Left lung (tissue), 10 donors: ENCODE measurements around the gene PKDCC. TPM values are rescaled to one million over a fixed set of nuclear protein-coding genes. Genes with fewer than 3 reads are reported as not detected.

Experiments used
- ATAC-seq: fragments of 200-7000 bp; cut with Tn5 transposase; one replicate; pipeline ENCODE4 v1.9.1; 2020; ENCODE audit warnings: moderate library complexity
- DNase-seq, 4 donors: peaks; one replicate each; pipeline ENCODE4 v3.0.0-alpha.2; 2013 to 2020
- H3K27ac ChIP-seq, 2 donors: fragments of 200-600 bp; sonication (generic) in 1 of 2; one replicate each; pipeline versions ENCODE4 v1.5.0 to v1.8.0; 2020 to 2021
- H3K27me3 ChIP-seq, 2 donors: fragments of 200-600 bp; sonication (generic) in 1 of 2; one replicate each; pipeline versions ENCODE4 v1.5.0 to v1.8.0; 2020 to 2021
- H3K36me3 ChIP-seq, 2 donors: fragments of 200-600 bp; sonication (generic) in 1 of 2; one replicate each; pipeline versions ENCODE4 v1.5.0 to v1.8.0; 2020 to 2021
- H3K4me1 ChIP-seq, 2 donors: fragments of 200-600 bp; one replicate each; pipeline ENCODE4 v1.8.0; 2021
- H3K4me3 ChIP-seq, 2 donors: fragments of 200-600 bp; sonication (generic) in 1 of 2; one replicate each; pipeline versions ENCODE4 v1.5.0 to v1.8.0; 2020 to 2021; ENCODE audit warnings: mild to moderate bottlenecking in 1 of 2
- H3K9me3 ChIP-seq, 2 donors: fragments of 200-600 bp; sonication (generic) in 1 of 2; one replicate each; pipeline versions ENCODE4 v1.5.0 to v1.8.0; 2020 to 2021
- intact Hi-C, 2 donors: fragments of 100-400 bp; cut with DNase I; formaldehyde crosslinking; loops; one replicate each; pipeline versions ENCODE4 v1.11.2 to v1.14.2; 2022
- polyA plus RNA-seq, 6 donors: library from polyadenylated mRNA; unstranded; fragments of 120-200 nt; gene quantifications; one replicate each; pipeline ENCODE4 v1.2.1, GENCODE V29; 2013; ENCODE audit not compliant: insufficient read length in 6 of 6
- total RNA-seq, 2 donors: library from RNA; stranded (reverse); fragmentation: NEBNext Ultra II Directional; extraction: Animal tissue kit (Norgen Biotek cat#: 25700); gene quantifications; one replicate each; pipeline ENCODE4 v1.2.1, GENCODE V29; 2021
- TF ChIP-seq, protein P1 (sequence below), 2 donors: fragments of 200-600 bp; sonication (generic) in 1 of 2; IDR thresholded peaks; one replicate each; pipeline versions ENCODE4 v1.5.0 to v1.8.0; 2021; ENCODE audit warnings: antibody characterized with exemption in 2 of 2
- donor health status: DM: no; HTN: yes; CAD: no.
- donor health status: DM: no; HTN: no; CAD: no.

PKDCC gene
- total and polyA plus RNA-seq, 8 donors = 63.1 to 224 (median 129) TPM

- ATAC-seq = no peak
- Histone ChIP-seq H3K4me1 (peaks cover 3 to 20% of the 10 kb centered on the region in 2 donors), H3K36me3 (no peaks in the 10 kb centered on the region), H3K9me3 (no peaks in the 10 kb centered on the region), H3K4me3 (no peak overlapping the region), H3K27me3 (no peaks in the 10 kb centered on the region), H3K27ac (no peak overlapping the region)
- intact Hi-C loops = loop anchor here in 1 of 2 donors (5.0 kb wide), 2 partner anchors 221 to 236 kb away; no protein-coding TSS in a partner anchor
- TF ChIP-seq, protein P1, sequence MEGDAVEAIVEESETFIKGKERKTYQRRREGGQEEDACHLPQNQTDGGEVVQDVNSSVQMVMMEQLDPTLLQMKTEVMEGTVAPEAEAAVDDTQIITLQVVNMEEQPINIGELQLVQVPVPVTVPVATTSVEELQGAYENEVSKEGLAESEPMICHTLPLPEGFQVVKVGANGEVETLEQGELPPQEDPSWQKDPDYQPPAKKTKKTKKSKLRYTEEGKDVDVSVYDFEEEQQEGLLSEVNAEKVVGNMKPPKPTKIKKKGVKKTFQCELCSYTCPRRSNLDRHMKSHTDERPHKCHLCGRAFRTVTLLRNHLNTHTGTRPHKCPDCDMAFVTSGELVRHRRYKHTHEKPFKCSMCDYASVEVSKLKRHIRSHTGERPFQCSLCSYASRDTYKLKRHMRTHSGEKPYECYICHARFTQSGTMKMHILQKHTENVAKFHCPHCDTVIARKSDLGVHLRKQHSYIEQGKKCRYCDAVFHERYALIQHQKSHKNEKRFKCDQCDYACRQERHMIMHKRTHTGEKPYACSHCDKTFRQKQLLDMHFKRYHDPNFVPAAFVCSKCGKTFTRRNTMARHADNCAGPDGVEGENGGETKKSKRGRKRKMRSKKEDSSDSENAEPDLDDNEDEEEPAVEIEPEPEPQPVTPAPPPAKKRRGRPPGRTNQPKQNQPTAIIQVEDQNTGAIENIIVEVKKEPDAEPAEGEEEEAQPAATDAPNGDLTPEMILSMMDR (IDR thresholded peaks at IDR 0.05) = no peak
- DNase-seq = no peak
Observed at GRCh38 chr2:42087857-42088195, 40.0 kb downstream of the PKDCC start.

DNA sequence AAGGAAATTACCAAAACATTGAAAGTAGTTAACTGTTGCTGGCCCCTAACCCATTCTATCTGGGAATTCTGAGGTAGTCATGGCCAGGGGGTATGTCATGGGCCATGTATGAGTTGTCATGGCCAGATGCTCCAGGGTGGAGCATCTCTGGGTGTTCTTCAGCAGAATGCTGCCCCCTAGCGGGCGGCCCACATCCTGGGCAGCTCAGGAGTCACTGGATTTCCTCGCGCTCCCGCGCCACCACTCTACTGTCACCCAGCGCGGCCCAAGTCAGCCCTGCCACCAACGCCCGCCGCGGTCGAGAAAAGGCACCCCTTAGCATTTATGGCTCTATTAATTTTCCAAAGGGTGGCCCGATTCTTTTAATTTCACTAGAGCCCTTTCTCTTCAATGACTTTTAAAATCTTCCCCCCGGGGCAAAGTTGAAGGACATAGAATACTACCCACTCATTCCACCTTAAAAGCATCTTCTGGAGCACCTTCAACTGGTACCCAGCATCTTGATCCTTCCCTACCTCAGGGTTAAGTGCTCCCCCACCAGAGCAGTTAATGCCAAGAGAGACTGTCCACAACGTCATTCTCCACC, 41.6 kb downstream of the PKDCC start:
- intact Hi-C loops = loop anchor here in 1 of 2 donors (5.0 kb wide), 2 partner anchors 222 to 237 kb away; no protein-coding TSS in a partner anchor
- TF ChIP-seq, protein P1 (IDR thresholded peaks at IDR 0.05) = peak; percentile 40 to 44
- peak; percentile 73 for ATAC-seq

GRCh38 chr2:42090216-42090615, 42.4 kb downstream of the PKDCC start:
- peaks cover 3 to 21% of the 10 kb centered on the region in 2 donors for H3K4me1 ChIP-seq
- no peak overlapping the region for H3K4me3 ChIP-seq
- DNase-seq = no peak
- H3K27ac ChIP-seq = no peak overlapping the region
- TF ChIP-seq, protein P1 (IDR thresholded peaks at IDR 0.05) = no peak
- intact Hi-C loops = loop anchor here in 1 of 2 donors (10.0 kb wide), 1 partner anchor 245 kb away; no protein-coding TSS in a partner anchor
- no peaks in the 10 kb centered on the region for H3K9me3 ChIP-seq
- no peaks in the 10 kb centered on the region for H3K36me3 ChIP-seq
- H3K27me3 ChIP-seq = no peaks in the 10 kb centered on the region
- no peak for ATAC-seq

More for the DNA sequence above, 41.6 kb downstream of the PKDCC start:
- Histone ChIP-seq H3K4me1 (peaks cover 3 to 21% of the 10 kb centered on the region in 2 donors), H3K27ac (no peak overlapping the region), H3K36me3 (no peaks in the 10 kb centered on the region), H3K4me3 (no peak overlapping the region), H3K27me3 (no peaks in the 10 kb centered on the region), H3K9me3 (no peaks in the 10 kb centered on the region)
- DNase-seq = peak in 2 of 4 donors; percentile 63 to 85

GRCh38 chr2:42091671-42092070, 43.9 kb downstream of the PKDCC start:
- ATAC-seq (no peak), DNase-seq (no peak)
- Histone ChIP-seq H3K4me1 (peaks cover 3 to 23% of the 10 kb centered on the region in 2 donors), H3K4me3 (no peak overlapping the region), H3K27me3 (no peaks in the 10 kb centered on the region), H3K9me3 (no peaks in the 10 kb centered on the region), H3K36me3 (no peaks in the 10 kb centered on the region), H3K27ac (no peak overlapping the region)
- intact Hi-C loops = loop anchor here in 1 of 2 donors (10.0 kb wide), 1 partner anchor 243 kb away; no protein-coding TSS in a partner anchor
- TF ChIP-seq, protein P1 (IDR thresholded peaks at IDR 0.05) = no peak

DNA sequence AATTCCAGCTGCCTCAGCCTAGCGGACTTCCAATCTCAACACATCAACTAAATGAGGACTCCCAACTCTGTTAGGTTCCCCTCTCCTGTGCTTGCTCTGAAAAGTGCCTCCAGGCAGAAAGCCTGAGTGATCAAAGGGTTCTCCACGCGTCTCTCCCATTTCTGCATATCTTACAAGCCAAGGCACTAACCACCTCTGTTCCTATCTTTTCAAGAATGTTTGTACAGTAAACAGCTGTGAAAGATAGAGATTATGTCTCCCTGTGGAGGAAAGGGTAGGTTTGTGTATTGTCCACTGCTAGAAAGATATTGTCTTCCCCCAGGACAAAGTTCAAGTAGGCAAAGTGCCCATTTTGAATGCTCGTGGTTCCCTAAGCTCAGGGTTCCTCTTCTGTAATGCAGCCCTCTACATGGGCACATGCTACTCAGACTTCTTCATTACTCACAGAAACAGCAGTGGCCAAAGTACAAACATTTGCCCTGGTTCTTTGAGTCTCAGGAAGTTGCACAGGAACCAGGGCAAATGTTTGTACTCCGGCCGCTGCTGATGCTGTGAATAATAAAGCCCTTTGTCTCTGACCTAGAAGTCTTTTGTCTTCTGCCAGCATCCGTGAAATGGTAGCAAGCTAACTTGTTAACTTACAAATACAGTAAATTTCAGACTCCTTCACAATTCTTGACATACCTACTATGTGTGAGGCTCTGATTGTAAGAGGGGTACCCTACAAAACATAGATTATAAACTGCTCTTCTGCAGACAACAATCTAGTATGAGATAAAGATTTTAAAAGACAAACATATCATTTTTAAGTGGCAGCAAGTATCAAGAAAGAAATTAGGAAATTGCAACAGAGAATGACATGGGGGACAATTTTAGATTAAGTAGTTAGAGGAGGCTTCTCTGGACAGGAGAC, 44.5 kb downstream of the PKDCC start:
- TF ChIP-seq, protein P1 (IDR thresholded peaks at IDR 0.05) = no peak
- intact Hi-C loops = loop anchor here in 1 of 2 donors (10.0 kb wide), 1 partner anchor 242 kb away; no protein-coding TSS in a partner anchor
- no peaks in the 10 kb centered on the region for H3K36me3 ChIP-seq
- DNase-seq (no peak), ATAC-seq (peak; percentile 60)
- H3K9me3 ChIP-seq = no peaks in the 10 kb centered on the region
- H3K27ac ChIP-seq = peak overlapping the region in 1 of 2 donors; percentile 29
- peaks cover 3 to 29% of the 10 kb centered on the region in 2 donors for H3K4me1 ChIP-seq
- no peaks in the 10 kb centered on the region for H3K27me3 ChIP-seq
- H3K4me3 ChIP-seq = no peak overlapping the region
